Left ventricle myocardium inferior (tissue), 1 donor: ENCODE measurements around the gene MECP2. TPM values are rescaled to one million over a fixed set of nuclear protein-coding genes. Genes with fewer than 3 reads are reported as not detected.

Experiments
- DNase-seq: peaks from one replicate; pipeline ENCODE4 v3.0.0-alpha.2; 2020
- H3K27ac ChIP-seq: fragments of 200-600 bp; replicated peaks from 2 replicates; pipeline ENCODE4 v1.8.0; 2021
- H3K27me3 ChIP-seq: fragments of 200-600 bp; 2 replicates; pipeline ENCODE4 v1.8.0; 2021; ENCODE audit warnings: low read depth
- H3K36me3 ChIP-seq: fragments of 200-600 bp; 2 replicates; pipeline ENCODE4 v1.8.0; 2021
- H3K4me1 ChIP-seq: fragments of 200-600 bp; 2 replicates; pipeline ENCODE4 v1.8.0; 2021
- H3K4me3 ChIP-seq: fragments of 200-600 bp; 2 replicates; pipeline ENCODE4 v1.8.0; 2021; ENCODE audit warnings: mild to moderate bottlenecking, moderate library complexity
- H3K9me3 ChIP-seq: fragments of 200-600 bp; replicated peaks from 2 replicates; pipeline ENCODE4 v1.8.0; 2021
- intact Hi-C: fragments of 100-400 bp; cut with micrococcal nuclease; formaldehyde crosslinking; loops from one replicate; pipeline ENCODE4 v1.11.0; 2022
- total RNA-seq: library from RNA; stranded (reverse); fragmentation: NEBNext Ultra II Directional; extraction: Animal tissue kit (Norgen Biotek cat#: 25700); gene quantifications from one replicate; pipeline ENCODE4 v1.2.1, GENCODE V29; 2021
- TF ChIP-seq, protein P1 (sequence below): fragments of 200-600 bp; IDR thresholded peaks from 2 replicates; pipeline ENCODE4 v1.8.0; 2021; ENCODE audit warnings: antibody characterized with exemption, mild to moderate bottlenecking, borderline replicate concordance
- donor health status: DM: no; HTN: yes; CAD: no; lungs with severe emphysema.

Gene MECP2
- total RNA-seq, 1 donor from 2014 or later: 28.3 TPM

- Histone ChIP-seq H3K36me3 (no peaks in the 10 kb centered on the region), H3K4me1 (no peaks in the 10 kb centered on the region), H3K27me3 (no peaks in the 10 kb centered on the region), H3K27ac (no peak overlapping the region), H3K4me3 (no peak overlapping the region), H3K9me3 (no peaks in the 10 kb centered on the region)
- DNase-seq: no peak
- TF ChIP-seq, protein P1, sequence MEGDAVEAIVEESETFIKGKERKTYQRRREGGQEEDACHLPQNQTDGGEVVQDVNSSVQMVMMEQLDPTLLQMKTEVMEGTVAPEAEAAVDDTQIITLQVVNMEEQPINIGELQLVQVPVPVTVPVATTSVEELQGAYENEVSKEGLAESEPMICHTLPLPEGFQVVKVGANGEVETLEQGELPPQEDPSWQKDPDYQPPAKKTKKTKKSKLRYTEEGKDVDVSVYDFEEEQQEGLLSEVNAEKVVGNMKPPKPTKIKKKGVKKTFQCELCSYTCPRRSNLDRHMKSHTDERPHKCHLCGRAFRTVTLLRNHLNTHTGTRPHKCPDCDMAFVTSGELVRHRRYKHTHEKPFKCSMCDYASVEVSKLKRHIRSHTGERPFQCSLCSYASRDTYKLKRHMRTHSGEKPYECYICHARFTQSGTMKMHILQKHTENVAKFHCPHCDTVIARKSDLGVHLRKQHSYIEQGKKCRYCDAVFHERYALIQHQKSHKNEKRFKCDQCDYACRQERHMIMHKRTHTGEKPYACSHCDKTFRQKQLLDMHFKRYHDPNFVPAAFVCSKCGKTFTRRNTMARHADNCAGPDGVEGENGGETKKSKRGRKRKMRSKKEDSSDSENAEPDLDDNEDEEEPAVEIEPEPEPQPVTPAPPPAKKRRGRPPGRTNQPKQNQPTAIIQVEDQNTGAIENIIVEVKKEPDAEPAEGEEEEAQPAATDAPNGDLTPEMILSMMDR: no peak
- intact Hi-C loops: no loop called here
These were observed 103.5 kb downstream of the MECP2 start for GRCh38 chrX:153993978-153994377.

GRCh38 chrX:153993079-153993478 is 104.4 kb downstream of the MECP2 start:
- intact Hi-C loops: no loop called here
- no peaks in the 10 kb centered on the region for H3K9me3 ChIP-seq

GRCh38 chrX:153992180-153992579 is 105.3 kb downstream of the MECP2 start:
- Histone ChIP-seq H3K9me3 (no peaks in the 10 kb centered on the region), H3K4me3 (no peak overlapping the region), H3K27me3 (no peaks in the 10 kb centered on the region), H3K4me1 (no peaks in the 10 kb centered on the region), H3K36me3 (no peaks in the 10 kb centered on the region), H3K27ac (no peak overlapping the region)
- DNase-seq: no peak
- intact Hi-C loops: no loop called here
- TF ChIP-seq, protein P1: no peak

More at GRCh38 chrX:153993079-153993478, 104.4 kb downstream of the MECP2 start:
- Histone ChIP-seq H3K27me3 (no peaks in the 10 kb centered on the region), H3K4me3 (no peak overlapping the region), H3K27ac (no peak overlapping the region), H3K4me1 (no peaks in the 10 kb centered on the region), H3K36me3 (no peaks in the 10 kb centered on the region)
- no peak for DNase-seq
- TF ChIP-seq, protein P1: no peak

- H3K4me3 ChIP-seq: no peak overlapping the region
- TF ChIP-seq, protein P1: no peak
- intact Hi-C loops: no loop called here
- H3K27ac ChIP-seq: no peak overlapping the region
- H3K9me3 ChIP-seq: no peaks in the 10 kb centered on the region
- H3K27me3 ChIP-seq: no peaks in the 10 kb centered on the region
- no peak for DNase-seq
- H3K36me3 ChIP-seq: no peaks in the 10 kb centered on the region
- no peaks in the 10 kb centered on the region for H3K4me1 ChIP-seq
These were observed 106.4 kb downstream of the MECP2 start for GRCh38 chrX:153991013-153991580.

DNA sequence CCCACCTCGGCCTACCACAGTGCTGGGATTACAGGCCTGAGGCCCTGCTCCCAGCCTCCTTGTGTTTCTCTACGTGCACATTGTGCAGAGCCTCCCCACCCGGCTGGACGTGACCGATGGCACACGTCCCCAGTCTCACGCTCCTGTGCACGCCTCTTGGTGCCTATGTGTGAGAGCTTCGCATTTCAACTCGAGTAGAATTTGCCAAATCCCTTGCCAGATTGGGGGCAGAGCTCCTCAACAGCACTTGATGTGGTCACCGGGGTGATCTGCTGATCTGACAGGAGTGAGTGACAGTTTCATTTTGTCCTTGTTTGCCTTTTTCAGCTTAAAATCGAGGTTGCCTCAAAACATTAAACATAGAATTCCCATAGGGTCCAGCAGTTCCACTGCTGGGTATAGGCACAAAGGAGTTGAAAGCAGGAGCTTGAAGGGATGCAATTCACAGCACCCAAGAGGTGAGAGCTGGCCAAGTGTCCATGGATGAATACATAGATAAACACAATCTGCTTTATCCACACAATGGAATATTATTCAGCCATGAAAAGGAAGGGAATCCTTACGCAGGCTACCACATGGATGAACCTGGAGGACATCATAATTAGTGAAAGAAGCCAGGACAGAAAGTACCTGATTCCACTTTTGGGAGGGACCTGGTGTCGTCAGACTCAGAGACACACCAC is 107.4 kb downstream of the MECP2 start:
- H3K4me3 ChIP-seq: no peak overlapping the region
- DNase-seq: no peak
- intact Hi-C loops: no loop called here
- H3K9me3 ChIP-seq: no peaks in the 10 kb centered on the region
- H3K36me3 ChIP-seq: no peaks in the 10 kb centered on the region
- H3K4me1 ChIP-seq: no peaks in the 10 kb centered on the region
- no peak overlapping the region for H3K27ac ChIP-seq
- TF ChIP-seq, protein P1: no peak
- no peaks in the 10 kb centered on the region for H3K27me3 ChIP-seq
